Subcutaneous adipose tissue (tissue), 4 donors: ENCODE results near the gene PTMA. TPM values are rescaled to one million over a fixed set of nuclear protein-coding genes. Genes with fewer than 3 reads are reported as not detected.

ENCODE experiments used
- total RNA-seq, 4 donors: library from RNA; depleted of rRNA; stranded (reverse); fragments of >200 nt; gene quantifications; one replicate each; pipeline ENCODE4 v1.1.0, GENCODE V29; 2016
- TF ChIP-seq, protein P1 (sequence below): fragments of 450-650 bp; IDR thresholded peaks from one replicate; pipeline ENCODE4 v1.5.1; 2016; ENCODE audit warnings: low read depth, mild to moderate bottlenecking, control low read depth, antibody characterized with exemption, moderate library complexity

PTMA gene
- total RNA-seq, 4 donors from 2014 or later: 435 to 772 (median 535) TPM

GRCh38 chr2:231711677-231712450 lies 3.5 kb downstream of the PTMA start:
- TF ChIP-seq, protein P1, sequence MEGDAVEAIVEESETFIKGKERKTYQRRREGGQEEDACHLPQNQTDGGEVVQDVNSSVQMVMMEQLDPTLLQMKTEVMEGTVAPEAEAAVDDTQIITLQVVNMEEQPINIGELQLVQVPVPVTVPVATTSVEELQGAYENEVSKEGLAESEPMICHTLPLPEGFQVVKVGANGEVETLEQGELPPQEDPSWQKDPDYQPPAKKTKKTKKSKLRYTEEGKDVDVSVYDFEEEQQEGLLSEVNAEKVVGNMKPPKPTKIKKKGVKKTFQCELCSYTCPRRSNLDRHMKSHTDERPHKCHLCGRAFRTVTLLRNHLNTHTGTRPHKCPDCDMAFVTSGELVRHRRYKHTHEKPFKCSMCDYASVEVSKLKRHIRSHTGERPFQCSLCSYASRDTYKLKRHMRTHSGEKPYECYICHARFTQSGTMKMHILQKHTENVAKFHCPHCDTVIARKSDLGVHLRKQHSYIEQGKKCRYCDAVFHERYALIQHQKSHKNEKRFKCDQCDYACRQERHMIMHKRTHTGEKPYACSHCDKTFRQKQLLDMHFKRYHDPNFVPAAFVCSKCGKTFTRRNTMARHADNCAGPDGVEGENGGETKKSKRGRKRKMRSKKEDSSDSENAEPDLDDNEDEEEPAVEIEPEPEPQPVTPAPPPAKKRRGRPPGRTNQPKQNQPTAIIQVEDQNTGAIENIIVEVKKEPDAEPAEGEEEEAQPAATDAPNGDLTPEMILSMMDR: no peak

GRCh38 chr2:231713730-231714638 lies 5.7 kb downstream of the PTMA start:
- TF ChIP-seq, protein P1: no peak

- TF ChIP-seq, protein P1: no peak
Observed at GRCh38 chr2:231714639-231715498, 6.5 kb downstream of the PTMA start.

DNA sequence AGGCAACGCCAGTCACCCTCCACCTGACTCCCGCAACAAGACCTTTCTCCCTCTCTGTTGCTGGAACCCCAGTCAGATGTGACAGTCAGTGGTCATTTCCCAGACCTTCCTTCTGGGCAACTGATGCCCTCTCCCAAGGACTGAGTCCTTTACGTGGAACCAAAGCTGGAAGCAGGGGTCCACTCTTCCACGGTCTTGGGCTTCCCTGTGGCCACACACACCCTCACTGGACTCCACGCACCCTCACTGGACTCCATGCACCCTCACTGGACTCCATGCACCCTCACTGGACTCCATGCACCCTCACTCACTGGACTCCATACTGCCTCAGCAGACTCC lies 7.1 kb downstream of the PTMA start:
- TF ChIP-seq, protein P1: no peak

GRCh38 chr2:231715988-231716616 lies 7.8 kb downstream of the PTMA start:
- TF ChIP-seq, protein P1: no peak

DNA sequence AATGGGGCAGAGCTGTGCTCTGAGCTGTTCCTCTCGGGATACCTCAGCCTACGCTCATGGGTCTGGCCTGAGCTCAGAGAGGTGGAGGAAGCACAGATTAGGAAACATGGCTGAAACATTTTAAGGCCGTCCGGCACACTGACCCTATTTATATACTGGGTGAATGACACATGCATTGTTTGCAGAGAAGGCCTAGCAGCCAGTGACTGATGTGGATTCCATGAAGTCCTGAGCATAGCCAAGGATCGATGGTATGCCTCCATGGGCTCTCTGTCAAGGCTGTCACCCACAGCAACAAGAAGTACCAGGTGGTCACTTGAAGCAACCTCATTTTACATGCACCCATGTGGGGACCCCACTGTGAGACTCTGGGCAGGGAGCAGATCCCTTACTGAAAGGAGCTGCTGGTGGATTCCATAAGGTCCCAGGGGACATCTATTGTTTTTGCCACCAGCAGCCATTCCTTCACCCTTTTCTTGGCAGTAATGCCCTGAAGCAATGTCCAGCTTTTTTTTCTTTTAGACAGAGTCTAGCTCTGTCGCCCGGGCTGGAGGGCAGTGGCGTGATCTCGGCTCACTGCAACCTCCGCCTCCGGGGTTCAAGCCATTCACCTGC lies 8.4 kb downstream of the PTMA start:
- TF ChIP-seq, protein P1: no peak
